Natural killer cell treated with Interleukin-12 subunit alpha and Interleukin-12 subunit beta and Interleukin-15 and Interleukin-18, amount 100 ng/mL, for 72 hours (primary cell): Measurements from ENCODE around the gene SOX15. TPM values are rescaled to one million over a fixed set of nuclear protein-coding genes. Genes with fewer than 3 reads are reported as not detected.
A peak's percentile ranks its signal among the peaks of the same experiment; 100 is the strongest.

Experiments used
- ATAC-seq, 2 donors: fragments of 150-1000 bp; cut with Tn5 transposase in 1 of 2; sonication (Bioruptor Pico), chemical (Tn5 transposase) in 1 of 2; 2 replicates each; pipeline ENCODE4 v1.10.0; 2021
- DNase-seq: peaks from one replicate; pipeline ENCODE4 v3.0.0; 2022; ENCODE audit warnings: low spot score
- H3K27ac Mint-ChIP-seq, 2 donors: 1 replicate in 1 of 2; 2 replicates in 1 of 2; pipeline ENCODE4 v1.8.0; 2022; ENCODE audit warnings: mixed read lengths in 2 of 2, mild to moderate bottlenecking in 1 of 2, moderate library complexity in 1 of 2
- H3K27me3 Mint-ChIP-seq, 2 donors: 1 replicate in 1 of 2; 2 replicates in 1 of 2; pipeline ENCODE4 v1.8.0; 2022; ENCODE audit warnings: mixed read lengths in 2 of 2
- H3K36me3 Mint-ChIP-seq: one replicate; pipeline ENCODE4 v1.8.0; 2022; ENCODE audit warnings: mixed read lengths
- H3K4me1 Mint-ChIP-seq, 2 donors: 1 replicate in 1 of 2; 2 replicates in 1 of 2; pipeline ENCODE4 v1.8.0; 2022; ENCODE audit warnings: low read depth in 2 of 2, mixed read lengths in 2 of 2, mild to moderate bottlenecking in 1 of 2
- H3K4me3 Mint-ChIP-seq: one replicate; pipeline ENCODE4 v1.8.0; 2022; ENCODE audit warnings: mixed read lengths
- H3K9me3 Mint-ChIP-seq: 2 replicates; pipeline ENCODE4 v1.8.0; 2022; ENCODE audit warnings: mixed read lengths
- total RNA-seq, 2 donors: library from RNA; stranded (reverse); gene quantifications; one replicate each; pipeline ENCODE4 v1.2.3, GENCODE V29; 2022

The SOX15 gene
- total RNA-seq, 2 donors from 2014 or later: 0.26 TPM; not detected in 1

DNA sequence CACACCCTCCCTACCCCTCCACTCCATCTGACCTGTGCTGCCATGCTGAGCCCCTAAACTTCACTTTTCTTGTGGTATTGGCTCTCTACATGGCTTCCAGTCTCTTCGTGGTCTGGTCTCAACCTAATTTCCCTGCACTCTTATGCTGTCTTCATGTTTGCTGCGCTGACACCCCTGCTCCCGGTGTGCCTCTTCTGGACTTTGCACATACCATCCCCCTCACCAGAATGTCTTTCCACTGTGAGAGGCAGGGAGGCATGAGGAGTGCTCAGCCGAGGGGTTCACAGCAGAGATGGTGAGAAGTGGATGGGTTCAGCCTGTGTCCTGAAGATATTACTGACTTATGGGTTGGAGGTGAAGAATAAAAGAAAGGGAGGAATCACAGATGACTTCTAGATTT lies 38.5 kb downstream of the SOX15 start:
- H3K4me1 Mint-ChIP-seq: peaks cover 62 to 67% of the 10 kb centered on the region in 2 donors
- H3K9me3 Mint-ChIP-seq: no peaks in the 10 kb centered on the region
- peaks cover 6% of the 10 kb centered on the region for H3K36me3 Mint-ChIP-seq
- peak overlapping the region; percentile 83 for H3K4me3 Mint-ChIP-seq
- H3K27ac Mint-ChIP-seq: peak overlapping the region; percentile 90 to 91
- no peak for ATAC-seq
- no peak for DNase-seq
- H3K27me3 Mint-ChIP-seq: no peaks in the 10 kb centered on the region

DNA sequence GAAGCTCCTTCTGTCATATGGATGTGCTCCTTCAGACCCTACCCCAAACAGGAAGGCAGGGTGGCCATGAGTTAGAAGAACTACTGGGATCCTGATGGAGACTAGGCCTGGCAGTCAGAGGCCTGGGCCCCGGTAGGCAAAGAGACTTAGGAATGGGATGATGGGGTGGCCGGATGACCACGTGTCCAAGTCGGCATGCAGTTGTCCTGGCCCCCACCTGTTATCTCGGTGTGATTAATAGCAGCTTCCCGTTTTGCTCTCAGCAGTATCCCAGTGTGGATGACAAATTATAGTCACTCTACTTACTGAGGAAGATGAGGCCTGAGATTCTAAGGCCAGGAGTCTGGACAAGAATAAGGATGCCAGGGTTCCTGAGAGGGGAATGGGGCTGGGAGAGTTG lies 39.5 kb downstream of the SOX15 start:
- no peaks in the 10 kb centered on the region for H3K27me3 Mint-ChIP-seq
- peak overlapping the region; percentile 90 to 91 for H3K27ac Mint-ChIP-seq
- peak overlapping the region; percentile 91 for H3K4me3 Mint-ChIP-seq
- ATAC-seq (no peak), DNase-seq (no peak)
- peaks cover 58 to 62% of the 10 kb centered on the region in 2 donors for H3K4me1 Mint-ChIP-seq
- H3K9me3 Mint-ChIP-seq: no peaks in the 10 kb centered on the region
- peaks cover 6% of the 10 kb centered on the region for H3K36me3 Mint-ChIP-seq

DNA sequence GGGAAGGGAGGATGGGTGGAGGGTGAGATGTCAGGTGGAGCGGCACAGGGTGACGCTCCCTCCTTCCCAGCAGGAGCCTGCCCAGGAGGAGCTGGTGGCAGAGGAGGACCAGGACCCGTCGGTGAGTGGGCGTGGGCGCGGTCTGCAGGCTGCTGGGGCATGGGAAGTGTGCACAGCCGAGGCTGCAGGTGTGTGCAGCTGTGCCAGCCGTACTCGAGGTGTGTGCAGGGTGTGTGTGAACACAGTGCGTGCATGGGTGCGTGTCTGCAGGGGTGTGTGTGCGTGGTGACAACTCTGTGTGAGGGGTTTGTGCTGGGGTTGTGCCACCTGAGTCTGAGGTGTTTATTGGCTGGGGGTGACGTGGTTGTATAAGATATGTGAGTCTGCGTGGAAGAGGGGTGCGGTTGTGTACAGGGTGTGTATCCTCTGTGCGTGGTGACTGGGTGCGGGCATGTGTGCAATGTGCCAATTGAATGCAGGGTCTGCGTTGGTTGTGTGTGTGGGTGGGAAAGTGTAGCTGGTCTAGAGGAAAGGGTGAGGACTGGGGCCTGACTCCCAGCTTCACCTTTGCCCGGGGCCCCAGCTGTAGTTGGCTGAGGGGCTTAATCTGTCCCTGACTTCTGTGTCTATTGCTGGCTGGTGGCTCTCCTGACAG lies 40.4 kb downstream of the SOX15 start:
- Mint-ChIP-seq H3K27me3 (no peaks in the 10 kb centered on the region), H3K4me1 (peaks cover 54 to 57% of the 10 kb centered on the region in 2 donors)
- no peak for DNase-seq

DNA sequence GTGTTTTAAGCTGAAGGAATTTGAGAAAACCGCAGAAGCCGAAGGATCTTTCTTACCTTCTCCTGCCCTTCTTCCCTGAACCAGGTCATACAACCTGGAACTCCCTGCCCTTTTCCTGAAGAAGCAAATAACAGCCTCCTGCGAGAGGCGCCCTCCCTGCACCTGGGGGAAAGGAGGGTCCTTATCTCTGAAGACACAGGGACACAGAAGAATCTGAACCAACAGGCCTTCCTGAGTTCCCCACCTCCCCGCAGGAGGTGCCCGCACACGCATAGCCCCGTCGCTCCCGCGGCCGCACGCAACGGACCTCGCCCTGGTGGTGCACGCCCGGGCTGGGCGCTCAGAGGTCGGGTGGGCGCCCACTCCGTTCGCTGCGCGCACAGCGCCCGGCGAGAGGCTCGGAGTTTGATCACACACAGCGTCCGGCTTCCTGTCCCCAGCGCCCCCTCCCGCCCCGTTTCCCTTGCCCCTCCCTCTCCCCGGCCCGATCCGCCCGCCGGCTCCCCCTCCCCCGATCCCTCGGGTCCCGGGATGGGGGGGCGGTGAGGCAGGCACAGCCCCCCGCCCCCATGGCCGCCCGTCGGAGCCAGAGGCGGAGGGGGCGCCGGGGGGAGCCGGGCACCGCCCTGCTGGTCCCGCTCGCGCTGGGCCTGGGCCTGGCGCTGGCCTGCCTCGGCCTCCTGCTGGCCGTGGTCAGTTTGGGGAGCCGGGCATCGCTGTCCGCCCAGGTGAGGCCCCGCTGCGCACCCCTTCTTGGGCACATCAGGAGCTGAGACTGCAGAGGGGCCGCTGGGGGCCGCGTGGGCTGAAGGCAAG lies 41.1 kb downstream of the SOX15 start, which contains the start of gene TNFSF12:
Gene TNFSF12 (plus strand): TSS at position 474 of the 816 bp plus-strand sequence. CDS start 96 bp downstream, at position 570.
- Mint-ChIP-seq H3K27ac (peak within 1 kb of the TSS; percentile 90 to 91), H3K4me1 (peaks cover 50 to 52% of the 10 kb centered on the region in 2 donors), H3K9me3 (no peaks in the 10 kb centered on the region), H3K36me3 (peaks cover 6% of the 10 kb centered on the region), H3K27me3 (no peaks in the 10 kb centered on the region), H3K4me3 (peak within 1 kb of the TSS; percentile 91)
- DNase-seq (peak; percentile 74), ATAC-seq (peak; percentile 85 to 87)

More for the DNA sequence above, 40.4 kb downstream of the SOX15 start:
- peaks cover 6% of the 10 kb centered on the region for H3K36me3 Mint-ChIP-seq
- ATAC-seq: peak; percentile 58
- peak overlapping the region; percentile 90 to 91 for H3K27ac Mint-ChIP-seq
- H3K9me3 Mint-ChIP-seq: no peaks in the 10 kb centered on the region
- peak overlapping the region; percentile 91 for H3K4me3 Mint-ChIP-seq

DNA sequence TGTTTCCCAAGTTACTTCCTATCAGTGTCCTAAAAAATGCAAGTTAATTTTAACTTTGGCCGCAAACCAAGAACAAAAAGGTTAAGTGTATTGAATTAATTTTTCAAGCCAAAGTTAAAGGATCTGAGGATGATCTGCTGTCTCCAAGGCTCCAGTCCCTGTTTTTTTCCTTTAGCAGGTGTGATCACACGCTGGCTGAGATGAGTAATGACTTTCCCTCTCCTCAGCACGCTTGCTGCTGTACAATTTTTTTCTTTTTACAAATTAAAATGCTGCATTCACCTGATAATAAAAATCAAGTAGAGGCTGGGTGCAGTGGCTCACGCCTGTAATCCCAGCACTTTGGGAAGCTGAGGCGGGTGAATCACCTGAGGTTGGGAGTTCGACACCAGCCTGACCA lies 45.0 kb downstream of the SOX15 start:
- no peaks in the 10 kb centered on the region for H3K36me3 Mint-ChIP-seq

DNA sequence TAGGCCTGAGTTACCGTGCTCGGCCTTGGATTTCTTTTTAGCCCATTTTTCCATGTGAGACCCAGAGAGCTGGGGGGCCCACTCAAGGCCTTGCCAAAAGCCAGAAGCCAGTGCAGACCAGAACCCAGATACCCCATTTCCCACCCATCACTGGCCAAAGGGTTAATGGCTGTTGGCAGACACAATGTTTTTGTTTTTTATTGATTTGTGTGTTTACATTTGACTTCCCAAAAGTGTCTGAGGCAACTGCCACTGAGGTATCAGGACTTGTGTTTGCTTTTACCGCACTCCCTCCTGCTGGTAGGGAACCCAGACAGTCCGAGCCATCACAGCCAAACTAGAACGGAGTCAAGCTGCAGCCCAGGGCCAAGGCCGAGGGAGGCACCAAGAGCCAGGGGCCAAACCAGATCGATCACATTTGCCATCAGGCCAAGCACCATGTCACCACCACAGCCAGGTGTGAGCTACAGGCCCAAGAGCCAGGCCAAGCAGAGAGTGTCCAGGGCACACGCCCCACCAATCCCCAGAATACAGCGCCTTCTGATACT lies 48.7 kb downstream of the SOX15 start:
- no peaks in the 10 kb centered on the region for H3K9me3 Mint-ChIP-seq
- H3K4me1 Mint-ChIP-seq: no peaks in the 10 kb centered on the region
- H3K36me3 Mint-ChIP-seq: no peaks in the 10 kb centered on the region
- DNase-seq: no peak
- ATAC-seq: no peak
- no peak overlapping the region for H3K4me3 Mint-ChIP-seq
- H3K27ac Mint-ChIP-seq: no peak overlapping the region
- H3K27me3 Mint-ChIP-seq: peaks cover 0 to 2% of the 10 kb centered on the region in 2 donors

More for the DNA sequence above, 45.0 kb downstream of the SOX15 start:
- no peak for ATAC-seq
- H3K4me3 Mint-ChIP-seq: no peak overlapping the region
- H3K27me3 Mint-ChIP-seq: no peaks in the 10 kb centered on the region
- DNase-seq: no peak
- H3K4me1 Mint-ChIP-seq: peaks cover 19% of the 10 kb centered on the region in 2 donors
- no peaks in the 10 kb centered on the region for H3K9me3 Mint-ChIP-seq
- H3K27ac Mint-ChIP-seq: no peak overlapping the region

DNA sequence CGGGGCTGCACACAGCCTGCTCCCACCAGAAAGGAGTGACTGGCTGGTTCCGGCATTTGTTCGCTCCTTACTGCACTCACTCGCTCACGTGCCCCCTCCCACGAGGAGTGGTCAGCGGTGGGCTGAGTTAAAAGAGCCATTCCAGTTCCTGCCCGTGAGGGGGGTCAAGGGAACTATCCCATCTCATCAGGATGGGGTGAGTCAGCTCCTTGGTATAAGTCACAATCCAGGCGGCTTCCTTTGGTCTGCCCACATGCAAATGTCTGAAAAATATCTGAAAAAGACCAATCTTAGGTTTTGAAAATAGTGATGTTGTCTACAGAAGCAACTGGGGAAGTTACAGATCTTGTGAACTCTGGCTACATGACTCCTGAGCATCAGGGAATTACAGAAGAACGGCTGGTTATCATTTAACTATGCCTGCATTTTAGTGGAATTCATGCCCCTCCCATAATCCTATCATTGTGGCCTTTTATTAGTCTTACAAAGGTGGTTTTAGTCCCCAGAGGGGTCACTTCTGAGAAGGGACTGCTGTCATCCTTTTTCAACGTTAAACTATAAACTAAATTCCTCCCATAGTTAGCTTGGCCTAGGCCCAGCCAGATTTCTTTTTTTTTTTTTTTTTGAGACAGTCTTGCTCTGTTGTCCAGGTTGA lies 50.9 kb downstream of the SOX15 start:
- Mint-ChIP-seq H3K4me3 (no peak overlapping the region), H3K27me3 (peaks cover 0 to 2% of the 10 kb centered on the region in 2 donors), H3K9me3 (no peaks in the 10 kb centered on the region), H3K27ac (no peak overlapping the region), H3K4me1 (no peaks in the 10 kb centered on the region), H3K36me3 (no peaks in the 10 kb centered on the region)
- ATAC-seq (no peak), DNase-seq (no peak)

Other genes starting within 250 kb of the SOX15 start
- 10 to 100 TPM in 1 of 2 donors, 1 to 10 TPM in 1; 6.7 to 13.0 TPM for gene KCTD11, start 237.9 kb downstream of the SOX15 start, total RNA-seq
- not detected for gene TMEM95, start 234.9 kb downstream of the SOX15 start, total RNA-seq
- under 1 TPM in 1 of 2 donors, not detected in 1; 0.36 TPM for gene TNK1, start 209.0 kb downstream of the SOX15 start, total RNA-seq
- gene PLSCR3, start 195.6 kb downstream of the SOX15 start, total RNA-seq: 10 to 100 TPM; 32.2 to 48.4 TPM
- 10 to 100 TPM; 40.1 to 51.1 TPM for gene TMEM256, start 186.0 kb downstream of the SOX15 start, total RNA-seq
- 1 to 10 TPM; 2.3 to 7.7 TPM for gene NLGN2, start 182.2 kb downstream of the SOX15 start, total RNA-seq
- gene SPEM1, start 169.8 kb downstream of the SOX15 start, total RNA-seq: not detected
- gene SPEM2, start 164.5 kb downstream of the SOX15 start, total RNA-seq: not detected
- gene SPEM3, start 161.2 kb downstream of the SOX15 start, total RNA-seq: not detected
- 10 to 100 TPM; 11.2 to 14.2 TPM for gene TMEM102, start 154.7 kb downstream of the SOX15 start, total RNA-seq
- 1 to 10 TPM; 1.9 to 4.5 TPM for gene FGF11, start 150.6 kb downstream of the SOX15 start, total RNA-seq
- gene CHRNB1, start 145.0 kb downstream of the SOX15 start, total RNA-seq: 10 to 100 TPM; 10.4 to 13.7 TPM
- 10 to 100 TPM; 19.7 to 26.1 TPM for gene ZBTB4, start 110.5 kb downstream of the SOX15 start, total RNA-seq
- gene SLC35G6, start 108.6 kb downstream of the SOX15 start, total RNA-seq: not detected
- gene POLR2A, start 105.7 kb downstream of the SOX15 start, total RNA-seq: 100 to 1,000 TPM; 212 to 283 TPM
- 10 to 100 TPM; 54.9 to 69.3 TPM for gene TNFSF12, start 41.0 kb downstream of the SOX15 start, total RNA-seq
- gene TNFSF13, start 31.3 kb downstream of the SOX15 start, total RNA-seq: 1 to 10 TPM; 3.1 to 6.8 TPM
- gene SENP3, start 28.2 kb downstream of the SOX15 start, total RNA-seq: 10 to 100 TPM; 56.2 to 90.1 TPM
- gene CD68, start 10.5 kb downstream of the SOX15 start, total RNA-seq: 10 to 100 TPM; 20.8 to 51.1 TPM
- gene MPDU1, start 6.2 kb downstream of the SOX15 start, total RNA-seq: 10 to 100 TPM; 82.7 to 95.5 TPM
- gene FXR2, start 24.8 kb upstream of the SOX15 start, total RNA-seq: 10 to 100 TPM; 42.7 to 56.6 TPM
- gene SAT2, start 37.7 kb upstream of the SOX15 start, total RNA-seq: 10 to 100 TPM; 32.8 to 41.1 TPM
- not detected for gene SHBG, start 40.0 kb upstream of the SOX15 start, total RNA-seq
- under 1 TPM in 1 of 2 donors, not detected in 1; 0.25 TPM for gene ATP1B2, start 60.8 kb upstream of the SOX15 start, total RNA-seq
- gene TP53, start 97.4 kb upstream of the SOX15 start, total RNA-seq: 100 to 1,000 TPM in 1 of 2 donors, 10 to 100 TPM in 1; 98.2 to 112 TPM
- 10 to 100 TPM; 19.4 to 48.2 TPM for gene WRAP53, start 98.4 kb upstream of the SOX15 start, total RNA-seq
- not detected for gene EFNB3, start 115.1 kb upstream of the SOX15 start, total RNA-seq
- gene DNAH2, start 127.7 kb upstream of the SOX15 start, total RNA-seq: under 1 TPM in 1 of 2 donors, not detected in 1; 0.10 TPM
- gene KDM6B, start 244.1 kb upstream of the SOX15 start, total RNA-seq: 10 to 100 TPM; 52.0 to 67.6 TPM